Mesenteric fat pad (tissue), 1 donor: Measurements from ENCODE around the gene SREBF2. TPM values are rescaled to one million over a fixed set of nuclear protein-coding genes. Genes with fewer than 3 reads are reported as not detected.
"Not testable (repeated sequence)": the region's sequence is repeated elsewhere in the genome, so short reads cannot be mapped to it uniquely, and the experiment has no call there.

Experiments
- DNase-seq: peaks from one replicate; pipeline ENCODE4 v3.0.0-alpha.2; 2020; ENCODE audit warnings: low spot score
- microRNA-seq: library from miRNA; unstranded; fragments of <30 nt; microRNA quantifications from one replicate; pipeline ENCODE4 v1.2.0, GENCODE V29; 2020; ENCODE audit warnings: borderline number of aligned reads
- total RNA-seq: library from RNA; stranded (reverse); fragmentation: NEBNext Ultra II Directional; extraction: Animal tissue kit (Norgen Biotek cat#: 25700); gene quantifications from one replicate; pipeline ENCODE4 v1.2.1, GENCODE V29; 2021
- donor health status: DM: yes; HTN: yes; CAD: no.

The SREBF2 gene
- total RNA-seq, 1 donor from 2014 or later, result 35.9 TPM

GRCh38 chr22:41939981-41940831 lies 107.3 kb downstream of the SREBF2 start:
- DNase-seq, result no peak

- DNase-seq, result peak; percentile 92
Observed at GRCh38 chr22:41940832-41941765, 108.2 kb downstream of the SREBF2 start.

GRCh38 chr22:41943661-41944209 lies 110.8 kb downstream of the SREBF2 start:
- DNase-seq, result no peak

- DNase-seq, result peak; percentile 94
Observed at GRCh38 chr22:41946629-41947423, 113.9 kb downstream of the SREBF2 start, which contains the start of gene CENPM. Gene CENPM, minus strand, starts transcription at chr22:41947152. Its CDS starts 76 bp downstream, at chr22:41947076.

- DNase-seq, result no peak
Observed at GRCh38 chr22:41947424-41948080, 114.6 kb downstream of the SREBF2 start.

- no peak for DNase-seq
Observed at GRCh38 chr22:41948142-41948541, 115.2 kb downstream of the SREBF2 start.

GRCh38 chr22:41948928-41949296 lies 116.0 kb downstream of the SREBF2 start:
- DNase-seq, result not testable (repeated sequence)

GRCh38 chr22:41949297-41949965 lies 116.5 kb downstream of the SREBF2 start:
- no peak for DNase-seq

- DNase-seq, result no peak
Observed at GRCh38 chr22:41951898-41952474, 119.1 kb downstream of the SREBF2 start, which contains the start of gene SMIM45. Gene SMIM45, plus strand, starts transcription at chr22:41952150.

- DNase-seq, result no peak
Observed at GRCh38 chr22:41952713-41953112, 119.8 kb downstream of the SREBF2 start.

Small RNAs within 50 kb of the gene (microRNA-seq; reads per million reads assigned to microRNA genes)
- 16.0 reads per million, percentile 14 among the genes with 10 or more reads in this experiment for gene MIR33A

Other genes with a start within 250 kb of the SREBF2 start
- 51.4 TPM for gene PMM1, start 243.3 kb upstream of the SREBF2 start, total RNA-seq
- 29.0 TPM for gene DESI1, start 212.1 kb upstream of the SREBF2 start, total RNA-seq
- gene XRCC6, start 211.8 kb upstream of the SREBF2 start, total RNA-seq, result 173 TPM
- gene SNU13, start 144.2 kb upstream of the SREBF2 start, total RNA-seq, result 116 TPM
- gene MEI1, start 133.6 kb upstream of the SREBF2 start, total RNA-seq, result 2.2 TPM
- gene CCDC134, start 32.4 kb upstream of the SREBF2 start, total RNA-seq, result 4.1 TPM
- not detected for gene SHISA8, start 82.0 kb downstream of the SREBF2 start, total RNA-seq
- gene TNFRSF13C, start 93.7 kb downstream of the SREBF2 start, total RNA-seq, result 0.19 TPM
- not detected for gene CENPM, start 114.0 kb downstream of the SREBF2 start, total RNA-seq
- 0.55 TPM for gene SEPTIN3, start 136.3 kb downstream of the SREBF2 start, total RNA-seq
- 0.61 TPM for gene WBP2NL, start 165.7 kb downstream of the SREBF2 start, total RNA-seq
- 25.8 TPM for gene NAGA, start 237.7 kb downstream of the SREBF2 start, total RNA-seq
- gene PHETA2, start 241.1 kb downstream of the SREBF2 start, total RNA-seq, result 11.0 TPM
- gene SMDT1, start 246.6 kb downstream of the SREBF2 start, total RNA-seq, result 69.3 TPM